Liver (tissue), 9 donors: ENCODE results near the gene TTLL5. TPM values are rescaled to one million over a fixed set of nuclear protein-coding genes. Genes with fewer than 3 reads are reported as not detected.

Experiments used
- DNase-seq: peaks from one replicate; pipeline ENCODE4 v3.0.0-alpha.2; 2017; ENCODE audit warnings: low spot score
- H3K27ac ChIP-seq, 2 donors: one replicate each; pipeline ENCODE4 v1.7.0; 2013; ENCODE audit warnings: inconsistent platforms in 2 of 2, low read length in 2 of 2, control low read depth in 1 of 2, low read depth in 1 of 2, mild to moderate bottlenecking in 1 of 2
- H3K27me3 ChIP-seq, 4 donors: one replicate each; pipeline versions ENCODE4 v1.6.1 to v1.7.0; 2013; ENCODE audit warnings: low read length in 3 of 4, inconsistent platforms in 1 of 4, mild to moderate bottlenecking in 1 of 4, moderate library complexity in 1 of 4; ENCODE audit not compliant: control insufficient read depth in 4 of 4, insufficient read depth in 4 of 4
- H3K36me3 ChIP-seq, 4 donors: one replicate each; pipeline versions ENCODE4 v1.6.1 to v1.7.0; 2013; ENCODE audit warnings: low read length in 3 of 4, mild to moderate bottlenecking in 3 of 4, low read depth in 1 of 4, moderate library complexity in 1 of 4; ENCODE audit not compliant: control insufficient read depth in 4 of 4, insufficient read depth in 3 of 4
- H3K4me1 ChIP-seq, 4 donors: one replicate each; pipeline versions ENCODE4 v1.6.1 to v1.7.0; 2013; ENCODE audit warnings: low read length in 3 of 4, mild to moderate bottlenecking in 3 of 4, moderate library complexity in 1 of 4; ENCODE audit not compliant: control insufficient read depth in 4 of 4, insufficient read depth in 4 of 4
- H3K4me3 ChIP-seq, 3 donors: one replicate each; pipeline versions ENCODE4 v1.6.1 to v1.7.0; 2013; ENCODE audit warnings: low read length in 3 of 3, control low read depth in 1 of 3, low read depth in 1 of 3, mild to moderate bottlenecking in 1 of 3
- H3K9ac ChIP-seq, 2 donors: one replicate each; pipeline ENCODE4 v1.7.0; 2013; ENCODE audit warnings: low read length in 2 of 2, mild to moderate bottlenecking in 2 of 2, moderate library complexity in 2 of 2, control low read depth in 1 of 2, low read depth in 1 of 2
- H3K9me3 ChIP-seq, 4 donors: one replicate each; pipeline versions ENCODE4 v1.6.1 to v1.7.0; 2013; ENCODE audit warnings: low read length in 3 of 4; ENCODE audit not compliant: control insufficient read depth in 4 of 4
- ATF3 ChIP-seq: IDR thresholded peaks from 2 replicates; pipeline ENCODE4 v1.6.1; 2016; ENCODE audit warnings: antibody characterized with exemption
- CTCF ChIP-seq: fragments of 150-350 bp; IDR thresholded peaks from 2 replicates; pipeline ENCODE4 v1.5.1; 2017; ENCODE audit warnings: improper control_type of control experiment, low read depth, low read length; ENCODE audit not compliant: missing input control
- EGR1 ChIP-seq, 2 donors: IDR thresholded peaks; 2 replicates each; pipeline ENCODE4 v1.6.1; 2016 to 2018; ENCODE audit warnings: antibody characterized with exemption in 2 of 2, low read depth in 2 of 2
- FOXA1 ChIP-seq: IDR thresholded peaks from 2 replicates; pipeline ENCODE4 v1.6.1; 2016; ENCODE audit warnings: antibody characterized with exemption
- FOXA2 ChIP-seq: IDR thresholded peaks from 2 replicates; pipeline ENCODE4 v1.6.1; 2016; ENCODE audit warnings: antibody characterized with exemption
- GABPA ChIP-seq, 2 donors: IDR thresholded peaks in 1 of 2; conservative IDR thresholded peaks in 1 of 2; 2 replicates each; pipeline ENCODE4 v1.6.1; 2016; ENCODE audit warnings: antibody characterized with exemption in 2 of 2, mild to moderate bottlenecking in 1 of 2, moderate library complexity in 1 of 2
- HNF4A ChIP-seq, 2 donors: conservative IDR thresholded peaks; 2 replicates each; pipeline ENCODE4 v1.6.1; 2016; ENCODE audit warnings: antibody characterized with exemption in 2 of 2, mild to moderate bottlenecking in 2 of 2
- HNF4G ChIP-seq: IDR thresholded peaks from 2 replicates; pipeline ENCODE4 v1.6.1; 2016; ENCODE audit warnings: antibody characterized with exemption
- JUND ChIP-seq, 2 donors: IDR thresholded peaks; 2 replicates each; pipeline ENCODE4 v1.6.1; 2016; ENCODE audit warnings: antibody characterized with exemption in 2 of 2
- MAX ChIP-seq: IDR thresholded peaks from 2 replicates; pipeline ENCODE4 v1.6.1; 2016; ENCODE audit warnings: antibody characterized with exemption
- NR2F2 ChIP-seq: IDR thresholded peaks from 2 replicates; pipeline ENCODE4 v1.6.1; 2016; ENCODE audit warnings: antibody characterized with exemption
- RAD21 ChIP-seq, 2 donors: IDR thresholded peaks; 2 replicates each; pipeline ENCODE4 v1.6.1; 2016; ENCODE audit warnings: antibody characterized with exemption in 2 of 2, mild to moderate bottlenecking in 2 of 2
- REST ChIP-seq: IDR thresholded peaks from 2 replicates; pipeline ENCODE4 v1.6.1; 2016; ENCODE audit warnings: antibody characterized with exemption, mild to moderate bottlenecking
- RXRA ChIP-seq, 2 donors: IDR thresholded peaks; 2 replicates each; pipeline ENCODE4 v1.6.1; 2017 to 2018; ENCODE audit warnings: antibody characterized with exemption in 2 of 2, mild to moderate bottlenecking in 1 of 2
- SP1 ChIP-seq: IDR thresholded peaks from 2 replicates; pipeline ENCODE4 v1.6.1; 2018; ENCODE audit warnings: antibody characterized with exemption, mild to moderate bottlenecking
- TAF1 ChIP-seq: conservative IDR thresholded peaks from 2 replicates; pipeline ENCODE4 v1.6.1; 2016; ENCODE audit warnings: antibody characterized with exemption, mild to moderate bottlenecking
- YY1 ChIP-seq: IDR thresholded peaks from 2 replicates; pipeline ENCODE4 v1.6.1; 2016; ENCODE audit warnings: antibody characterized with exemption, mild to moderate bottlenecking
- ZBTB33 ChIP-seq: IDR thresholded peaks from 2 replicates; pipeline ENCODE4 v1.6.1; 2016; ENCODE audit warnings: antibody characterized with exemption
- WGBS: extraction: QIAGEN DNeasy Blood & Tissue Kit; methylation state at CpG from one replicate; pipeline ENCODE4 v1.1.7; 2013; 5-methylcytosine and 5-hydroxymethylcytosine counted together
- polyA plus RNA-seq, 2 donors: library from polyadenylated mRNA; stranded (reverse) in 1 of 2; unstranded in 1 of 2; fragments of 200-250 nt in 1 of 2; fragments of >200 nt in 1 of 2; fragmentation: Nextera tagmentation in 1 of 2; extraction: Ambion mirVana in 1 of 2; gene quantifications; one replicate each; pipeline versions ENCODE4 v1.2.1 to v1.2.3, GENCODE V29; 2013 to 2015
- total RNA-seq, 2 donors: library from RNA; depleted of rRNA; stranded (reverse); fragments of >200 nt; gene quantifications; one replicate each; pipeline ENCODE4 v1.2.3, GENCODE V29; 2014
- donor health status: healthy.
- donor health status: healthy.
- donor health status: healthy.
- donor health status: healthy.
- donor health status: healthy.

Gene TTLL5
- total and polyA plus RNA-seq, 4 donors, result 4.3 to 14.2 (median 9.8) TPM

GRCh38 chr14:75980856-75981255, 319.8 kb downstream of the TTLL5 start:
- Histone ChIP-seq H3K4me3 (peak overlapping the region in 1 of 3 donors; percentile 5), H3K4me1 (peaks cover 2 to 61% (median 33%) of the 10 kb centered on the region in 4 donors), H3K27ac (peak overlapping the region; percentile 60 to 93), H3K9me3 (no peaks in the 10 kb centered on the region), H3K36me3 (no peaks in the 10 kb centered on the region), H3K9ac (no peak overlapping the region), H3K27me3 (no peaks in the 10 kb centered on the region)
- 81% methylated on average over 8 of the region's 8 CpGs for WGBS
- no peak for DNase-seq
- TF ChIP-seq HNF4G (no peak), SP1 (no peak), HNF4A (conservative IDR thresholded peaks at IDR 0.05) (no peak), CTCF (no peak), FOXA1 (no peak), MAX (no peak), NR2F2 (no peak), ZBTB33 (no peak), RAD21 (IDR thresholded peaks at IDR 0.05) (no peak), FOXA2 (no peak), GABPA (IDR thresholded peaks at IDR 0.05 in 1 of 2, conservative IDR thresholded peaks at IDR 0.05 in 1 of 2) (no peak), ATF3 (no peak)

- H3K9ac ChIP-seq, result peak within 1 kb of the TSS; percentile 46 to 84
- peak within 1 kb of the TSS; percentile 60 to 93 for H3K27ac ChIP-seq
- H3K36me3 ChIP-seq, result no peaks in the 10 kb centered on the region
- H3K4me1 ChIP-seq, result peaks cover 2 to 64% (median 36%) of the 10 kb centered on the region in 4 donors
- DNase-seq, result peak; percentile 66
- H3K27me3 ChIP-seq, result no peaks in the 10 kb centered on the region
- peak within 1 kb of the TSS; percentile 49 to 79 (median 67) for H3K4me3 ChIP-seq
- H3K9me3 ChIP-seq, result no peaks in the 10 kb centered on the region
- WGBS, result 2% methylated on average over 26 of the region's 26 CpGs
- peak in 1 of 2 donors; percentile 4 for TF ChIP-seq HNF4A (conservative IDR thresholded peaks at IDR 0.05)
- peak; percentile 56 for TF ChIP-seq NR2F2
- TF ChIP-seq RAD21 (IDR thresholded peaks at IDR 0.05), result peak in 1 of 2 donors; percentile 53
- TF ChIP-seq REST, result peak; percentile 57
- peak; percentile 54 for TF ChIP-seq MAX
- TF ChIP-seq ZBTB33, result no peak
- no peak for TF ChIP-seq FOXA1
- peak; percentile 50 for TF ChIP-seq SP1
- TF ChIP-seq TAF1, result no peak
- TF ChIP-seq EGR1 (IDR thresholded peaks at IDR 0.05; ENCODE audit: low read depth in 2 of 2), result no peak
- TF ChIP-seq YY1, result no peak
- TF ChIP-seq RXRA (IDR thresholded peaks at IDR 0.05), result peak; percentile 32 to 59
- no peak for TF ChIP-seq HNF4G
- TF ChIP-seq ATF3, result no peak
- no peak for TF ChIP-seq GABPA (IDR thresholded peaks at IDR 0.05 in 1 of 2, conservative IDR thresholded peaks at IDR 0.05 in 1 of 2)
- TF ChIP-seq JUND (IDR thresholded peaks at IDR 0.05), result no peak
Measured at GRCh38 chr14:75981426-75982265, 320.6 kb downstream of the TTLL5 start, which contains the start of gene TGFB3. TGFB3 (minus strand) TSS chr14:75981995; CDS start chr14:75980893, 1,102 bp downstream.
